Muscle layer of duodenum (tissue), 2 donors: ENCODE measurements around the gene WNT9A.

Source experiments
- H3K27ac ChIP-seq: one replicate; pipeline ENCODE4 v1.7.0; 2013; ENCODE audit warnings: mild to moderate bottlenecking, low read length
- H3K27me3 ChIP-seq: one replicate; pipeline ENCODE4 v1.7.0; 2013; ENCODE audit warnings: low read depth, mild to moderate bottlenecking, control low read depth, low read length
- H3K36me3 ChIP-seq, 2 donors: one replicate each; pipeline ENCODE4 v1.7.0; 2013; ENCODE audit warnings: low read length in 2 of 2, control low read depth in 1 of 2, mild to moderate bottlenecking in 1 of 2; ENCODE audit not compliant: insufficient read depth in 2 of 2, control insufficient read depth in 1 of 2
- H3K4me1 ChIP-seq, 2 donors: one replicate each; pipeline ENCODE4 v1.7.0; 2013; ENCODE audit warnings: low read length in 2 of 2, mild to moderate bottlenecking in 2 of 2, control low read depth in 1 of 2, moderate library complexity in 1 of 2; ENCODE audit not compliant: insufficient read depth in 2 of 2, control insufficient read depth in 1 of 2
- H3K4me3 ChIP-seq, 2 donors: one replicate each; pipeline ENCODE4 v1.7.0; 2013; ENCODE audit warnings: low read length in 2 of 2, low read depth in 1 of 2, mild to moderate bottlenecking in 1 of 2
- H3K9me3 ChIP-seq, 2 donors: one replicate each; pipeline ENCODE4 v1.7.0; 2013; ENCODE audit warnings: low read length in 2 of 2, control low read depth in 1 of 2, mild to moderate bottlenecking in 1 of 2; ENCODE audit not compliant: control insufficient read depth in 1 of 2
- donor health status: healthy.

WNT9A gene

GRCh38 chr1:227889047-227889862 is 58.5 kb downstream of the WNT9A start:
- H3K4me1 ChIP-seq: peaks cover 8 to 17% of the 10 kb centered on the region in 2 donors
- H3K9me3 ChIP-seq: no peaks in the 10 kb centered on the region

GRCh38 chr1:227888404-227889046 is 59.2 kb downstream of the WNT9A start:
- Histone ChIP-seq H3K27ac (no peak overlapping the region), H3K4me3 (peak overlapping the region in 1 of 2 donors; percentile 65), H3K36me3 (no peaks in the 10 kb centered on the region), H3K4me1 (peaks cover 8 to 17% of the 10 kb centered on the region in 2 donors), H3K9me3 (no peaks in the 10 kb centered on the region), H3K27me3 (no peaks in the 10 kb centered on the region)

More at GRCh38 chr1:227889047-227889862, 58.5 kb downstream of the WNT9A start:
- H3K4me3 ChIP-seq: no peak overlapping the region
- H3K36me3 ChIP-seq: no peaks in the 10 kb centered on the region
- H3K27me3 ChIP-seq: no peaks in the 10 kb centered on the region
- H3K27ac ChIP-seq: no peak overlapping the region

GRCh38 chr1:227887697-227888403 is 59.9 kb downstream of the WNT9A start:
- no peak overlapping the region for H3K27ac ChIP-seq
- no peaks in the 10 kb centered on the region for H3K9me3 ChIP-seq
- no peaks in the 10 kb centered on the region for H3K27me3 ChIP-seq
- H3K4me1 ChIP-seq: peaks cover 8 to 17% of the 10 kb centered on the region in 2 donors
- H3K36me3 ChIP-seq: no peaks in the 10 kb centered on the region
- H3K4me3 ChIP-seq: peak overlapping the region; percentile 53 to 65

GRCh38 chr1:227886993-227887696 is 60.6 kb downstream of the WNT9A start:
- Histone ChIP-seq H3K4me3 (peak overlapping the region; percentile 53 to 65), H3K27ac (peak overlapping the region; percentile 86), H3K4me1 (peaks cover 8 to 17% of the 10 kb centered on the region in 2 donors), H3K36me3 (no peaks in the 10 kb centered on the region), H3K9me3 (no peaks in the 10 kb centered on the region), H3K27me3 (no peaks in the 10 kb centered on the region)

GRCh38 chr1:227886503-227886961 is 61.2 kb downstream of the WNT9A start:
- no peaks in the 10 kb centered on the region for H3K36me3 ChIP-seq
- no peak overlapping the region for H3K27ac ChIP-seq

GRCh38 chr1:227885648-227886502 is 61.9 kb downstream of the WNT9A start:
- Histone ChIP-seq H3K9me3 (no peaks in the 10 kb centered on the region), H3K4me1 (peaks cover 8 to 17% of the 10 kb centered on the region in 2 donors)

More at GRCh38 chr1:227886503-227886961, 61.2 kb downstream of the WNT9A start:
- peaks cover 8 to 17% of the 10 kb centered on the region in 2 donors for H3K4me1 ChIP-seq
- H3K4me3 ChIP-seq: peak overlapping the region; percentile 53 to 65
- no peaks in the 10 kb centered on the region for H3K27me3 ChIP-seq
- no peaks in the 10 kb centered on the region for H3K9me3 ChIP-seq

GRCh38 chr1:227885135-227885647 is 62.5 kb downstream of the WNT9A start:
- Histone ChIP-seq H3K27ac (no peak overlapping the region), H3K4me3 (peak overlapping the region in 1 of 2 donors; percentile 14), H3K27me3 (no peaks in the 10 kb centered on the region), H3K36me3 (no peaks in the 10 kb centered on the region), H3K4me1 (peaks cover 8 to 17% of the 10 kb centered on the region in 2 donors), H3K9me3 (no peaks in the 10 kb centered on the region)

More at GRCh38 chr1:227885648-227886502, 61.9 kb downstream of the WNT9A start:
- Histone ChIP-seq H3K36me3 (no peaks in the 10 kb centered on the region), H3K4me3 (peak overlapping the region in 1 of 2 donors; percentile 65), H3K27me3 (no peaks in the 10 kb centered on the region), H3K27ac (no peak overlapping the region)

- H3K4me1 ChIP-seq: peaks cover 8 to 17% of the 10 kb centered on the region in 2 donors
- no peaks in the 10 kb centered on the region for H3K27me3 ChIP-seq
- H3K27ac ChIP-seq: no peak overlapping the region
- H3K36me3 ChIP-seq: no peaks in the 10 kb centered on the region
- no peak overlapping the region for H3K4me3 ChIP-seq
- H3K9me3 ChIP-seq: no peaks in the 10 kb centered on the region
These were observed 63.2 kb downstream of the WNT9A start for GRCh38 chr1:227884370-227885134.

GRCh38 chr1:227883641-227884301 is 64.0 kb downstream of the WNT9A start:
- Histone ChIP-seq H3K4me1 (peaks cover 8 to 17% of the 10 kb centered on the region in 2 donors), H3K27me3 (no peaks in the 10 kb centered on the region), H3K27ac (no peak overlapping the region), H3K4me3 (no peak overlapping the region), H3K9me3 (no peaks in the 10 kb centered on the region), H3K36me3 (no peaks in the 10 kb centered on the region)
